K562 (cell line): ENCODE results near the gene FMN1. TPM values are rescaled to one million over a fixed set of nuclear protein-coding genes. Genes with fewer than 3 reads are reported as not detected.

Source experiments
- ATAC-seq: fragments of 200-7000 bp; cut with Tn5 transposase; 3 replicates; pipeline ENCODE4 v1.9.1; 2020; ENCODE audit warnings: moderate library complexity
- BruUV-seq: library from RNA; stranded (reverse); fragments of 400-500 nt; replicated peaks from 2 replicates; lab custom pipeline; 2021; lab: Mats Ljungman, UMichigan
- CTCF ChIA-PET: fragments of 300-600 bp; formaldehyde crosslinking; extraction: SDS; loops from one replicate; lab custom pipeline; 2021; ENCODE audit warnings: low intra/inter-chr PET ratio; lab: Yijun Ruan, JAX
- POLR2A ChIA-PET: fragments of 300-600, 350-650 bp; sonication (Branson Sonifier 250); formaldehyde crosslinking; extraction: SDS; loops from one replicate; lab custom pipeline; 2021; ENCODE audit warnings: antibody characterized with exemption, inconsistent platforms; lab: Yijun Ruan, JAX
- DNase-seq, 4 experiments: peaks; one replicate each; pipeline versions ENCODE4 v3.0.0 to v3.0.0-alpha.2; 2011 to 2018; ENCODE audit warnings: low spot score in 3 of 4, mixed read lengths in 3 of 4; ENCODE audit errors: extremely low read depth in 1 of 4
- FAIRE-seq: peaks from 2 replicates; lab custom pipeline; 2011; peaks lifted over from hg19 to GRCh38; lab: Jason Lieb, UNC
- H2AFZ ChIP-seq: 2 replicates; pipeline ENCODE4 v1.6.0; 2011; ENCODE audit warnings: low read depth, low read length, control low read depth, inconsistent platforms
- H3K27ac ChIP-seq: fragments of 200-600 bp; 3 replicates; pipeline ENCODE4 v1.8.0; 2011; ENCODE audit warnings: low read depth, mild to moderate bottlenecking, control low read depth, inconsistent platforms, low read length, moderate library complexity, mixed read lengths; ENCODE audit errors: extremely low read depth
- H3K27me3 ChIP-seq, 2 experiments: fragments of 300-600 bp in 1 of 2; 2 replicates in 1 of 2; 3 replicates in 1 of 2; pipeline versions ENCODE4 v1.6.0 to v1.8.0; 2011; ENCODE audit warnings: inconsistent platforms in 2 of 2, low read length in 2 of 2, mild to moderate bottlenecking in 1 of 2, mixed read lengths in 1 of 2, moderate library complexity in 1 of 2; ENCODE audit not compliant: control insufficient read depth in 2 of 2, insufficient read depth in 2 of 2
- H3K36me3 ChIP-seq: fragments of 300-600 bp; 3 replicates; pipeline ENCODE4 v1.8.0; 2011; ENCODE audit warnings: mild to moderate bottlenecking, low read length, inconsistent platforms; ENCODE audit not compliant: control insufficient read depth, insufficient read depth
- H3K4me1 ChIP-seq, 2 experiments: fragments of 200-600 bp in 1 of 2; replicated peaks in 1 of 2; 2 replicates in 1 of 2; 3 replicates in 1 of 2; pipeline versions ENCODE4 v1.5.1 to v1.8.0; 2011; ENCODE audit warnings: inconsistent platforms in 2 of 2, low read length in 2 of 2, mild to moderate bottlenecking in 1 of 2, mixed read lengths in 1 of 2, moderate library complexity in 1 of 2; ENCODE audit not compliant: control insufficient read depth in 2 of 2, insufficient read depth in 2 of 2
- H3K4me2 ChIP-seq: 2 replicates; pipeline ENCODE4 v1.6.1; 2011; ENCODE audit warnings: low read length, control low read depth, inconsistent platforms, mixed read lengths; ENCODE audit not compliant: insufficient read depth
- H3K4me3 ChIP-seq: fragments of 200-600 bp; sonication (generic), shearing (Covaris generic); 2 replicates; pipeline ENCODE4 v1.5.1; 2016; ENCODE audit warnings: control low read depth, inconsistent platforms
- H3K79me2 ChIP-seq: fragments of 200-600 bp; 3 replicates; pipeline ENCODE4 v1.8.0; 2011; ENCODE audit warnings: low read length, inconsistent platforms; ENCODE audit not compliant: control insufficient read depth, insufficient read depth
- H3K9ac ChIP-seq, 2 experiments: 2 replicates each; pipeline versions ENCODE4 v1.6.0 to v1.6.1; 2011; ENCODE audit warnings: low read depth in 2 of 2, low read length in 2 of 2, control low read depth in 1 of 2, inconsistent platforms in 1 of 2, mild to moderate bottlenecking in 1 of 2, mixed read lengths in 1 of 2; ENCODE audit not compliant: insufficient read depth in 1 of 2
- H3K9me1 ChIP-seq: one replicate; pipeline ENCODE4 v1.6.0; 2011; ENCODE audit warnings: inconsistent platforms, mild to moderate bottlenecking, low read length, moderate library complexity; ENCODE audit not compliant: control insufficient read depth, insufficient read depth
- H3K9me3 ChIP-seq: replicated peaks from 2 replicates; pipeline ENCODE4 v1.5.1; 2011; ENCODE audit warnings: low read depth, low read length, inconsistent platforms; ENCODE audit not compliant: control insufficient read depth, insufficient read depth
- H4K20me1 ChIP-seq: replicated peaks from 2 replicates; pipeline ENCODE4 v1.6.1; 2011; ENCODE audit warnings: low read length, inconsistent platforms, mixed read lengths; ENCODE audit not compliant: control insufficient read depth, insufficient read depth
- CHD1 ChIP-seq: fragments of 200-600 bp; sonication (generic); IDR thresholded peaks from one replicate; pipeline ENCODE4 v1.6.1; 2012; ENCODE audit warnings: mild to moderate bottlenecking, moderate library complexity, low read length, inconsistent platforms
- FOXM1 ChIP-seq, 2 experiments: fragments of 450-650 bp in 1 of 2; sonication (generic) in 1 of 2; formaldehyde crosslinking in 1 of 2; IDR thresholded peaks; 2 replicates each; pipeline versions ENCODE4 v1.6.1 to v1.9.0; 2017 to 2022; ENCODE audit warnings: low read depth in 2 of 2, mild to moderate bottlenecking in 2 of 2, missing genetic modification reagents in 1 of 2, moderate library complexity in 1 of 2
- KAT8 ChIP-seq: fragments of 450-650 bp; IDR thresholded peaks from 2 replicates; pipeline ENCODE4 v1.6.1; 2016; ENCODE audit warnings: low read depth, mild to moderate bottlenecking
- TAF9B ChIP-seq: fragments of 450-650 bp; IDR thresholded peaks from 2 replicates; pipeline ENCODE4 v1.6.1; 2018; ENCODE audit warnings: mild to moderate bottlenecking; ENCODE audit not compliant: partially characterized antibody
- ZNF174 ChIP-seq: fragments of 250-450 bp; sonication (Bioruptor Pico); IDR thresholded peaks from 2 replicates; pipeline ENCODE4 v1.4.0; 2020; ENCODE audit warnings: mild to moderate bottlenecking
- WGBS: fragments of 100-300 bp; shearing (Covaris generic); methylation state at CpG from one replicate; pipeline ENCODE4 v1.1.6; 2016; ENCODE audit warnings: low coverage, mixed read lengths; ENCODE audit not compliant: insufficient coverage; ENCODE audit errors: missing lambda C conversion rate; 5-methylcytosine and 5-hydroxymethylcytosine counted together
- in situ Hi-C: fragments of 300-500 bp; cut with MboI; formaldehyde crosslinking; loops from 4 replicates; pipeline ENCODE4 v1.15.0; 2018; ENCODE audit warnings: inconsistent platforms, mixed read lengths
- intact Hi-C: fragments of 100-400 bp; cut with micrococcal nuclease; formaldehyde crosslinking; loops from 2 replicates; pipeline ENCODE4 v1.14.2; 2022
- polyA plus RNA-seq, 8 experiments: library from polyadenylated mRNA; depleted of rRNA in 4 of 8; stranded (reverse) in 5 of 8; unstranded in 3 of 8; fragments of >200 nt; fragmentation: Nextera tagmentation in 2 of 8; fragmentation: Illumina TruSeq in 1 of 8; extraction: Ambion mirVana in 2 of 8; extraction: Trizol in 1 of 8; gene quantifications; 2 replicates each; pipeline versions ENCODE4 v1.2.1 to v1.2.3, GENCODE V29; 2011 to 2014; ENCODE audit warnings: inconsistent platforms in 1 of 8, missing spikeins in 1 of 8
- total RNA-seq, 7 experiments: library from RNA; depleted of rRNA in 6 of 7; stranded (reverse); fragments of >200 nt in 6 of 7; fragmentation: Illumina TruSeq in 2 of 7; extraction: Trizol in 2 of 7; gene quantifications; 2 replicates each; pipeline versions ENCODE4 v1.2.1 to v1.2.3, GENCODE V29; 2011 to 2021; ENCODE audit warnings: low replicate concordance in 1 of 7
- TF ChIP-seq, protein P1 (sequence below): IDR thresholded peaks from 2 replicates; pipeline ENCODE4 v1.6.1; 2011; ENCODE audit warnings: borderline replicate concordance, low read depth, mild to moderate bottlenecking, moderate library complexity, low read length; ENCODE audit not compliant: insufficient read depth, poor library complexity, severe bottlenecking

Gene FMN1
- total and polyA plus RNA-seq, 9 of the 15 experiments (the other 6 are each of a cell fraction or from before 2014, with no cell fraction given) = 0.03 to 0.07 (median 0.04) TPM; not detected in 6

DNA sequence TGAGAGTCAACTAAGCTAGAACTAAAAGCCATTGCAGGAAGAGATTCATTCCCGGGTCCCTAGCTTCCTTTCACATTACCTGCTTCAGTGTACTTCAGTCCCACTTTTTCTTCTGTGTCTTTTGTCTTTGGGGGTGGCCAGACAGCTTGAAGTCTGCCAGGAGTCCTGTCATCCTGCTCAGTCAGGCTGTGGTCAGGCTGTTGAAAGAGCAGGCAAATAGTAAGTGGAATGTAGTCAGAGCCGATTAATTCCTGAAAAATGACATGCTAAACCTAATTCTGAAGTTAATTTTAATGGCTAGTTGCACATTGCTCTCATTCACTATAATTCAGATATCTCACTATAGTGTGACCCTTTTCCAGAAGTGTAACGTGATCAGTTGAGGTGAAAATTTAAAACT is 129.6 kb downstream of the FMN1 start:
- H3K27ac ChIP-seq = no peak overlapping the region
- intact Hi-C loops (no loop called here), in situ Hi-C loops (no loop called here)
- H3K9me1 ChIP-seq = no peaks in the 10 kb centered on the region
- 0% methylated on average over 3 of the region's 3 CpGs for WGBS
- no TSS peak for BruUV-seq
- peaks cover 3 to 19% of the 10 kb centered on the region in 2 experiments; a peak in 2 of 5 replicates for H3K27me3 ChIP-seq
- no peaks in the 10 kb centered on the region for H3K36me3 ChIP-seq
- H2AFZ ChIP-seq = no peak overlapping the region
- H3K9ac ChIP-seq = no peak overlapping the region
- no peak overlapping the region for H3K4me2 ChIP-seq
- ChIA-PET POLR2A (no interaction called here), CTCF (no interaction called here)
- no peaks in the 10 kb centered on the region for H3K79me2 ChIP-seq
- H4K20me1 ChIP-seq = no peaks in the 10 kb centered on the region
- H3K9me3 ChIP-seq = no peaks in the 10 kb centered on the region
- DNase-seq (no peak), FAIRE-seq (no peak), ATAC-seq (no peak)
- no peak overlapping the region for H3K4me3 ChIP-seq
- no peak for TF ChIP-seq TAF9B
- TF ChIP-seq, protein P1, sequence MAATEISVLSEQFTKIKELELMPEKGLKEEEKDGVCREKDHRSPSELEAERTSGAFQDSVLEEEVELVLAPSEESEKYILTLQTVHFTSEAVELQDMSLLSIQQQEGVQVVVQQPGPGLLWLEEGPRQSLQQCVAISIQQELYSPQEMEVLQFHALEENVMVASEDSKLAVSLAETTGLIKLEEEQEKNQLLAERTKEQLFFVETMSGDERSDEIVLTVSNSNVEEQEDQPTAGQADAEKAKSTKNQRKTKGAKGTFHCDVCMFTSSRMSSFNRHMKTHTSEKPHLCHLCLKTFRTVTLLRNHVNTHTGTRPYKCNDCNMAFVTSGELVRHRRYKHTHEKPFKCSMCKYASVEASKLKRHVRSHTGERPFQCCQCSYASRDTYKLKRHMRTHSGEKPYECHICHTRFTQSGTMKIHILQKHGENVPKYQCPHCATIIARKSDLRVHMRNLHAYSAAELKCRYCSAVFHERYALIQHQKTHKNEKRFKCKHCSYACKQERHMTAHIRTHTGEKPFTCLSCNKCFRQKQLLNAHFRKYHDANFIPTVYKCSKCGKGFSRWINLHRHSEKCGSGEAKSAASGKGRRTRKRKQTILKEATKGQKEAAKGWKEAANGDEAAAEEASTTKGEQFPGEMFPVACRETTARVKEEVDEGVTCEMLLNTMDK = no peak
- no peak for TF ChIP-seq FOXM1 (IDR thresholded peaks at IDR 0.05; ENCODE audit: low read depth)
- no peak for TF ChIP-seq FOXM1 (CRISPR knock-in tag; IDR thresholded peaks at IDR 0.05; ENCODE audit: low read depth)
- TF ChIP-seq ZNF174 = no peak
- TF ChIP-seq CHD1 = no peak
- no peak for TF ChIP-seq KAT8
- no peaks in the 10 kb centered on the region for H3K4me1 ChIP-seq
